K562 (cell line): ENCODE measurements around the gene PILRA.

Source experiments
- ATF3 ChIP-seq, 2 experiments: fragments of 450-650 bp in 1 of 2; sonication (generic) in 1 of 2; formaldehyde crosslinking in 1 of 2; IDR thresholded peaks in 1 of 2; conservative IDR thresholded peaks in 1 of 2; 2 replicates each; pipeline versions ENCODE4 v1.6.1 to v1.8.1; 2016 to 2023; ENCODE audit warnings: mild to moderate bottlenecking in 2 of 2, moderate library complexity in 2 of 2, inconsistent platforms in 1 of 2, missing genetic modification reagents in 1 of 2
- CTCF ChIP-seq, 3 experiments: IDR thresholded peaks in 2 of 3; conservative IDR thresholded peaks in 1 of 3; 2 replicates each; pipeline ENCODE4 v1.5.1; 2011 to 2012; ENCODE audit warnings: low read length in 3 of 3, mild to moderate bottlenecking in 3 of 3, control low read depth in 2 of 3, improper control_type of control experiment in 1 of 3, inconsistent platforms in 1 of 3, low read depth in 1 of 3, mixed read lengths in 1 of 3, moderate library complexity in 1 of 3; ENCODE audit not compliant: insufficient read depth in 2 of 3
- NONO ChIP-seq, 2 experiments: fragments of 200-400 bp in 1 of 2; fragments of 450-650 bp in 1 of 2; formaldehyde crosslinking in 1 of 2; IDR thresholded peaks; 2 replicates each; pipeline ENCODE4 v1.6.1; 2017; ENCODE audit warnings: low read depth in 2 of 2, mild to moderate bottlenecking in 2 of 2, moderate library complexity in 2 of 2, low read length in 1 of 2

GRCh38 chr7:100444311-100445278 is 71.3 kb downstream of the PILRA start:
- TF ChIP-seq CTCF (IDR thresholded peaks at IDR 0.05 in 2 of 3, conservative IDR thresholded peaks at IDR 0.05 in 1 of 3; ENCODE audit: insufficient read depth in 2 of 3, low read depth in 1 of 3, low read length in 3 of 3) (no peak), ATF3 (IDR thresholded peaks at IDR 0.05) (peak; percentile 97), ATF3 (CRISPR knock-in tag; conservative IDR thresholded peaks at IDR 0.05) (peak; percentile 88), NONO (IDR thresholded peaks at IDR 0.05; ENCODE audit: low read depth in 2 of 2, low read length in 1 of 2) (no peak)
